Activated CD4-positive, alpha-beta T cell treated with anti-CD3 and anti-CD28 coated beads for 48 hours (primary cell): ENCODE measurements around the gene KIAA1614.
"Not testable (repeated sequence)": the region's sequence is repeated elsewhere in the genome, so short reads cannot be mapped to it uniquely, and the experiment has no call there.

Experiments
- DNase-seq: peaks from one replicate; pipeline ENCODE4 v3.0.0-alpha.2; 2020

KIAA1614 gene

GRCh38 chr1:180966312-180966711 lies 53.6 kb downstream of the KIAA1614 start:
- DNase-seq, result no peak

- DNase-seq, result no peak
These were observed 54.2 kb downstream of the KIAA1614 start for GRCh38 chr1:180966744-180967536.

- DNase-seq, result no peak
These were observed 54.9 kb downstream of the KIAA1614 start for GRCh38 chr1:180967558-180967957.

GRCh38 chr1:180968834-180969233 lies 56.1 kb downstream of the KIAA1614 start:
- not testable (repeated sequence) for DNase-seq

GRCh38 chr1:180969434-180969833 lies 56.7 kb downstream of the KIAA1614 start:
- no peak for DNase-seq

- no peak for DNase-seq
These were observed 57.8 kb downstream of the KIAA1614 start for GRCh38 chr1:180970333-180971079.

- DNase-seq, result no peak
These were observed 58.7 kb downstream of the KIAA1614 start for GRCh38 chr1:180971273-180971997.

- no peak for DNase-seq
These were observed 60.7 kb downstream of the KIAA1614 start for GRCh38 chr1:180973369-180973768.

GRCh38 chr1:180974236-180974635 lies 61.5 kb downstream of the KIAA1614 start:
- DNase-seq, result no peak

GRCh38 chr1:180975551-180975950 lies 62.9 kb downstream of the KIAA1614 start:
- DNase-seq, result no peak

GRCh38 chr1:180976191-180976590 lies 63.5 kb downstream of the KIAA1614 start:
- DNase-seq, result no peak

- DNase-seq, result no peak
These were observed 64.1 kb downstream of the KIAA1614 start for GRCh38 chr1:180976732-180977357.

GRCh38 chr1:180981596-180982387 lies 69.1 kb downstream of the KIAA1614 start:
- DNase-seq, result peak; percentile 48

GRCh38 chr1:180982422-180982821 lies 69.7 kb downstream of the KIAA1614 start:
- no peak for DNase-seq

- no peak for DNase-seq
These were observed 75.6 kb downstream of the KIAA1614 start for GRCh38 chr1:180988253-180988752.

GRCh38 chr1:180994262-180994661 lies 81.6 kb downstream of the KIAA1614 start:
- peak; percentile 35 for DNase-seq

GRCh38 chr1:180997843-180998504 lies 85.3 kb downstream of the KIAA1614 start:
- DNase-seq, result no peak
